GM13977 (cell line): ENCODE results near the gene RANGAP1.

Experiments
- DNase-seq: peaks from one replicate; pipeline ENCODE4 v3.0.0; 2012; ENCODE audit warnings: low spot score
- in situ Hi-C: fragments of 300-500 bp; cut with MboI; formaldehyde crosslinking; loops from one replicate; pipeline ENCODE4 v1.12.0; 2022; ENCODE audit warnings: low sequenced_read_pairs, low pct_unique_long_range_greater_than_20kb, mixed read lengths, inconsistent platforms; ENCODE audit not compliant: unreplicated experiment
- TF ChIP-seq, protein P1 (sequence below): IDR thresholded peaks from 2 replicates; pipeline ENCODE4 v1.5.1; 2012; ENCODE audit warnings: mild to moderate bottlenecking, control low read depth; ENCODE audit not compliant: insufficient read depth; ENCODE audit errors: extremely low read depth, missing control alignments

RANGAP1 gene

DNA sequence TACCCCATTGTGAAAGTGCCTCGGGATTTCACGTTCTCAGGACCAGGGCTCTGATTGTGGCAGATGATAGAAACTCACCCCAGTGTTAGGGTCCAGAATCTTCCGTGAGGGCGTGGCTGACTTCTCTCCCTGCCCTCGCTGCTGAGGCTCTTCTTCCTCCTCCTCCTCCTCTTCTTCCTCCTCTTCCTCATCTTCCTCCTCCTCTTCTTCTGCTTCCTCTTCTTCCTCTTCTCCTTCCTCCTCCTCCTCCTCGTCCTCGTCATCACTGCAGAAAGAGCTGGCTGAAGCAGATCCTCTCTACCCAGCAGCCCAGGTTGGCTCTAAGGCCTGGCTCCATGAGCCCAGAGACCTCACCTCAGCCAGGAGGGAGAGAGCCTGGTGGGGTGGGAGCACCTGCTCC, 31.8 kb downstream of the RANGAP1 start:
- in situ Hi-C loops, result no loop called here
- DNase-seq, result no peak
- TF ChIP-seq, protein P1, sequence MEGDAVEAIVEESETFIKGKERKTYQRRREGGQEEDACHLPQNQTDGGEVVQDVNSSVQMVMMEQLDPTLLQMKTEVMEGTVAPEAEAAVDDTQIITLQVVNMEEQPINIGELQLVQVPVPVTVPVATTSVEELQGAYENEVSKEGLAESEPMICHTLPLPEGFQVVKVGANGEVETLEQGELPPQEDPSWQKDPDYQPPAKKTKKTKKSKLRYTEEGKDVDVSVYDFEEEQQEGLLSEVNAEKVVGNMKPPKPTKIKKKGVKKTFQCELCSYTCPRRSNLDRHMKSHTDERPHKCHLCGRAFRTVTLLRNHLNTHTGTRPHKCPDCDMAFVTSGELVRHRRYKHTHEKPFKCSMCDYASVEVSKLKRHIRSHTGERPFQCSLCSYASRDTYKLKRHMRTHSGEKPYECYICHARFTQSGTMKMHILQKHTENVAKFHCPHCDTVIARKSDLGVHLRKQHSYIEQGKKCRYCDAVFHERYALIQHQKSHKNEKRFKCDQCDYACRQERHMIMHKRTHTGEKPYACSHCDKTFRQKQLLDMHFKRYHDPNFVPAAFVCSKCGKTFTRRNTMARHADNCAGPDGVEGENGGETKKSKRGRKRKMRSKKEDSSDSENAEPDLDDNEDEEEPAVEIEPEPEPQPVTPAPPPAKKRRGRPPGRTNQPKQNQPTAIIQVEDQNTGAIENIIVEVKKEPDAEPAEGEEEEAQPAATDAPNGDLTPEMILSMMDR, result no peak

DNA sequence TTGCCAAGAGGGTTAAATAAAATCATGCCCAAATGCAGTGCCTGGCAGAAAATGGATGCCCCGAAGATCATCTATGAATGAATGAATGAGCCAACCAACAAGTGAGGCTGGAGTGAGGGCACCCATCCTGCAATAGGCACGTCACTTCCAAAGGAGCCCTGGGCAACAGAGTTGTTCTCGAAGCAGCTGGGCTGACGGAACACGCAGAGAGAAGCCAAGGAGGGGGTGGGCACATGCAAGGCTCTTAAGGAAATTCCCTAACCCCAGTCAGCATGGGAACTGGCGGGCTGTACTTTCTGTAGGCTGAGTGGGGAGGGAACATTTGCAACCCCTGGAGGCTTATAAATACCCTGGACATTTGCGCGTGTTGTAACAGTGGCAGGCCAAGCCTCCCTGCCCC, 33.6 kb downstream of the RANGAP1 start:
- TF ChIP-seq, protein P1, result no peak
- in situ Hi-C loops, result no loop called here
- DNase-seq, result no peak

- TF ChIP-seq, protein P1, result no peak
- in situ Hi-C loops, result no loop called here
Observed at GRCh38 chr22:41250127-41250526, 35.9 kb downstream of the RANGAP1 start.

DNA sequence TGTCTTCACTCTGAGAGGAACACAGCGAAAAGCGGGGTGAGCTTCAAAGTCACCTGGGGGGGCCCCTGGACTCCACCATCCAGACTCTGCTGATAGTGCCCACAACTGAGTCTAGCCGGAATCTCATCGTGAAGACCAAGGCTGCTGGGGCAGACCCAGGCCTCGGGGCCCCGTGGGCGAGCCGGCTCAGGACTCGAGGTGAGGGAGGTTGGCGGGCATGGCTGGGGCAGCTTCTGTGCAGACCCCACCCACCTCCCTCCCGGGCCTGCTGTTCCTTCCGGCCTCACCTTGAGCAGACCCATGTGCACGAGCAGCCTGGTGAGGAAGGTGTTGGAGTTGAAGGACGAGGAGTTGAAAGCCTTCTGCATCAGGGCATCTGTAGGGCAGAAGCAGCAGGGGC, 36.5 kb downstream of the RANGAP1 start:
- in situ Hi-C loops, result no loop called here
- no peak for DNase-seq
- TF ChIP-seq, protein P1, result no peak

More at GRCh38 chr22:41250127-41250526, 35.9 kb downstream of the RANGAP1 start:
- no peak for DNase-seq

DNA sequence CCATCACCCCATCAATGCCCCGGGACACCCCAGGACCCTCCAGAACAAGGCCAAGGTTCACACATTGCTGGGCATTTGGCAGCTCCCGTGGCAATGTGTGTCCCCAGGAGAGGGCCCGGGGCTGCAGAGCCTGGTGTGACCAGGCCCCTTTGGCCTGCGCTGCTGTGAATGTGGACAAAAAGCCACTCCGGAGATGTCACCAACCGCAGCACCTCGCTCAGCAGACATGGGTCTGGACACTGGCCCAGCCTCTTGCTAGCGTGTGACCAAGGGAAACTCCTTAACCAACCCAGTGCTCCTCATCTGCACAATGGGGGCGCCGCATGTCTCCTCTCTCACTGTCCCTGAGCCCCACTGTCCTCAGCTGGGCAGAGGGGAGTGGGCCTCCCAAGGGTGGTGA, 37.2 kb downstream of the RANGAP1 start:
- in situ Hi-C loops, result no loop called here
- TF ChIP-seq, protein P1, result no peak
- no peak for DNase-seq

- no peak for DNase-seq
- in situ Hi-C loops, result no loop called here
- TF ChIP-seq, protein P1, result no peak
Observed at GRCh38 chr22:41248314-41248713, 37.7 kb downstream of the RANGAP1 start.

DNA sequence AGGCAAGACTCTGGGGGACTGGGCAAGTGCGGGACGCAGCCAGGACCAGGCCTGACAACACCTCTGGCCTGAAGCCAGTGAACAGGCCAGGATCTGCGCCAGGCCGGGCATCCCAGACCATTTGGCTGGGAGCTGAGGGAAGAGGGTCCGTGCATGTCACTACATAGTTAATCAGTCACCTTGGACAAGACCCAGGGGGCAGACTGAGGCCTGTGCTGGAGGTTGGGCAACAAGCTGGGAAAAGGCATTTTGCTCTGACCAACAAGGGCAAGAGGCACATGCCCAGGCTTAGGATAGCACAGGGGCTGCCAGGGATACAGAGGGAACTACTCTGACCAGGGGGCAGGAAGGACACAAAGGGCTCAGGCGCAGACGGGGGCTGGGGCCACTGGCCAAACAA, 38.3 kb downstream of the RANGAP1 start:
- TF ChIP-seq, protein P1, result no peak
- in situ Hi-C loops, result no loop called here
- no peak for DNase-seq
